PFSK-1 (cell line): Measurements from ENCODE around the gene MLF2.

Source experiments
- FOXP2 ChIP-seq: optimal IDR thresholded peaks from 2 replicates; pipeline ENCODE3; 2011; ENCODE audit warnings: borderline replicate concordance, control low read depth, inconsistent platforms; ENCODE audit not compliant: insufficient read depth; ENCODE audit errors: extremely low read length, extremely low read depth
- POLR2AphosphoS5 ChIP-seq: IDR thresholded peaks from 2 replicates; pipeline ENCODE4 v1.6.1; 2012; ENCODE audit warnings: low read depth, mild to moderate bottlenecking, control low read depth, low read length, moderate library complexity
- TAF1 ChIP-seq: IDR thresholded peaks from 2 replicates; pipeline ENCODE4 v1.6.1; 2012; ENCODE audit warnings: low read length, control low read depth, borderline replicate concordance; ENCODE audit not compliant: insufficient read depth

DNA sequence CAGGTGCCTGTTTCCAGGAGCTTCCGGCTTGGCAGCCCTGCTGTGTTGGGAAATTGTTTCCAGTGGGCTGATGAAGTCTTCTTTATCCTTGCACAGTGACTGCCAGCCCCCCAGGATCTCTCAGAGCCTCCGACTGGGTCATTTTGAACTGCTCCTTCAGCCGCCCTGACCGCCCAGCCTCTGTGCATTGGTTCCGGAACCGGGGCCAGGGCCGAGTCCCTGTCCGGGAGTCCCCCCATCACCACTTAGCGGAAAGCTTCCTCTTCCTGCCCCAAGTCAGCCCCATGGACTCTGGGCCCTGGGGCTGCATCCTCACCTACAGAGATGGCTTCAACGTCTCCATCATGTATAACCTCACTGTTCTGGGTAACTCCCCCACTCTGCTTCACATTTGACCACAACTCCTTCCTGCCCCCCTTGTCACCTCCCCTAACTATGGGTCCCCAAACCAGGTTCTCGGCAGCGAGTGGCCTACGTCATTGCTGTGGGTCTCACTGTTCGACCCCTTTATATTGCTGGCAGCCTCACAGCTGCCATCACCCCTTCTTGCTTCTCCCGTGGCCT lies 21.6 kb upstream of the MLF2 start:
- TF ChIP-seq POLR2AphosphoS5 (no peak), FOXP2 (no peak), TAF1 (no peak)
